AG09319 (cell line): ENCODE data around the gene FANCD2.
"Not testable (repeated sequence)": the region's sequence is repeated elsewhere in the genome, so short reads cannot be mapped to it uniquely, and the experiment has no call there.

Source experiments
- DNase-seq: peaks from one replicate; pipeline ENCODE4 v3.0.0-alpha.2; 2010; ENCODE audit warnings: low read depth; ENCODE audit errors: extremely low read depth
- CTCF ChIP-seq: IDR thresholded peaks from 2 replicates; pipeline ENCODE4 v1.5.1; 2011; ENCODE audit warnings: low read depth, mild to moderate bottlenecking, inconsistent platforms, low read length, moderate library complexity

Gene FANCD2

GRCh38 chr3:10119376-10119775 lies 93.1 kb downstream of the FANCD2 start:
- no peak for TF ChIP-seq CTCF

GRCh38 chr3:10121064-10121463 lies 94.8 kb downstream of the FANCD2 start:
- TF ChIP-seq CTCF, result no peak
- DNase-seq, result no peak

More at GRCh38 chr3:10119376-10119775, 93.1 kb downstream of the FANCD2 start:
- no peak for DNase-seq

GRCh38 chr3:10122724-10123123 lies 96.5 kb downstream of the FANCD2 start:
- no peak for DNase-seq
- TF ChIP-seq CTCF, result no peak

GRCh38 chr3:10135872-10136271 lies 109.6 kb downstream of the FANCD2 start:
- not testable (repeated sequence) for DNase-seq

GRCh38 chr3:10136426-10137005 lies 110.3 kb downstream of the FANCD2 start:
- no peak for TF ChIP-seq CTCF
- DNase-seq, result no peak

- no peak for TF ChIP-seq CTCF
- no peak for DNase-seq
Observed at GRCh38 chr3:10137178-10137577, 110.9 kb downstream of the FANCD2 start.

- DNase-seq, result no peak
- TF ChIP-seq CTCF, result no peak
Observed at GRCh38 chr3:10140996-10141546, 114.8 kb downstream of the FANCD2 start.
